ENCODE data around the gene GNG8. TPM values are rescaled to one million over a fixed set of nuclear protein-coding genes. Genes with fewer than 3 reads are reported as not detected.

GNG8 gene
- total and polyA plus RNA-seq, 2 of the 13 experiments (the other 11 are each of a cell fraction or from before 2014, with no cell fraction given): not detected

GRCh38 chr19:46661020-46661731 lies 25.2 kb upstream of the GNG8 start, which contains the start of gene DACT3 (continued):
- 0 out of 2 replicates have a peak, but pooled peaks have one; percentile 41 for TF ChIP-seq SP1 (IDR thresholded peaks at IDR 0.05)
- TF ChIP-seq SP1 (CRISPR knock-in tag; IDR thresholded peaks at IDR 0.05): peak; percentile 96
- peak; percentile 79; the same call in 1 of the 2 replicates for TF ChIP-seq RFXAP (CRISPR knock-in tag; IDR thresholded peaks at IDR 0.05; ENCODE audit: borderline replicate concordance)
- TF ChIP-seq BHLHE40 (IDR thresholded peaks at IDR 0.05; ENCODE audit: low read length): peak; percentile 86
- no peak for TF ChIP-seq SALL2 (CRISPR knock-in tag; IDR thresholded peaks at IDR 0.05)
- TF ChIP-seq SALL1 (CRISPR knock-in tag; IDR thresholded peaks at IDR 0.05): 0 out of 2 replicates have a peak, but pooled peaks have one; percentile 4
- TF ChIP-seq PAWR (CRISPR knock-in tag; IDR thresholded peaks at IDR 0.05; ENCODE audit: borderline replicate concordance): no peak
- TF ChIP-seq NFYC (CRISPR knock-in tag; IDR thresholded peaks at IDR 0.05): peak; percentile 88
- TF ChIP-seq ZNF777 (CRISPR knock-in tag; IDR thresholded peaks at IDR 0.05): peak; percentile 5; the same call in 1 of the 2 replicates
- TF ChIP-seq CREB3 (CRISPR knock-in tag; IDR thresholded peaks at IDR 0.05): no peak
- TF ChIP-seq CREM (IDR thresholded peaks at IDR 0.05): peak; percentile 77
- no peak for TF ChIP-seq CREM (CRISPR knock-in tag; IDR thresholded peaks at IDR 0.05)
- peak; percentile 96 for TF ChIP-seq MEF2D (CRISPR knock-in tag; IDR thresholded peaks at IDR 0.05)
- no peak for TF ChIP-seq AKAP8 (CRISPR knock-in tag; IDR thresholded peaks at IDR 0.05)
- peak; percentile 55; the same call in 1 of the 2 replicates for TF ChIP-seq HNF1B (CRISPR knock-in tag; IDR thresholded peaks at IDR 0.05)
- peak; percentile 27; the same call in 1 of the 2 replicates for TF ChIP-seq ZNF629 (CRISPR knock-in tag; conservative IDR thresholded peaks at IDR 0.05)
- TF ChIP-seq SAP130 (CRISPR knock-in tag; IDR thresholded peaks at IDR 0.05; ENCODE audit: low read depth): peak; percentile 89
- 0 out of 2 replicates have a peak, but pooled peaks have one; percentile 26 for TF ChIP-seq MXD3 (CRISPR knock-in tag; IDR thresholded peaks at IDR 0.05)
- no peak for TF ChIP-seq SOX5 (CRISPR knock-in tag; IDR thresholded peaks at IDR 0.05; ENCODE audit: borderline replicate concordance)
- peak; percentile 90 for TF ChIP-seq FOXK1 (CRISPR knock-in tag; IDR thresholded peaks at IDR 0.05; ENCODE audit: borderline replicate concordance, low read depth)
- peak; percentile 41 for TF ChIP-seq XRCC5 (optimal IDR thresholded peaks at IDR 0.05; ENCODE audit: low read length)
- TF ChIP-seq SIX4 (CRISPR knock-in tag; IDR thresholded peaks at IDR 0.05): no peak
- peak; percentile 99 for TF ChIP-seq ARNTL (CRISPR knock-in tag; IDR thresholded peaks at IDR 0.05)
- peak; percentile 91 for TF ChIP-seq CREB1 (IDR thresholded peaks at IDR 0.05)
- peak; percentile 84 for TF ChIP-seq CREB1 (CRISPR knock-in tag; IDR thresholded peaks at IDR 0.05)
- peak; percentile 99 for TF ChIP-seq SP4 (CRISPR knock-in tag; IDR thresholded peaks at IDR 0.05)
- TF ChIP-seq DRAP1 (CRISPR knock-in tag; IDR thresholded peaks at IDR 0.05): peak; percentile 94
- TF ChIP-seq MED1 (CRISPR knock-in tag; IDR thresholded peaks at IDR 0.05): peak; percentile 25; the same call in 1 of the 2 replicates
- no peak for TF ChIP-seq U2AF1 (optimal IDR thresholded peaks at IDR 0.05; ENCODE audit: low read depth, low read length)
- no peak for TF ChIP-seq ZNF557 (CRISPR knock-in tag; IDR thresholded peaks at IDR 0.05)
